AG04449 (cell line): ENCODE data around the gene HIVEP2.

Source experiments
- CTCF ChIA-PET: fragments of 350-600 bp; formaldehyde crosslinking; extraction: SDS; loops from one replicate; lab custom pipeline; 2021; ENCODE audit warnings: antibody characterized with exemption; lab: Yijun Ruan, JAX
- POLR2A ChIA-PET: fragments of 400-600, 350-600 bp; formaldehyde crosslinking; extraction: SDS; loops from one replicate; lab custom pipeline; 2020; ENCODE audit warnings: antibody characterized with exemption, inconsistent platforms; lab: Yijun Ruan, JAX
- DNase-seq: peaks from one replicate; pipeline ENCODE4 v3.0.0-alpha.2; 2010; ENCODE audit warnings: low read depth, low spot score
- H3K4me3 ChIP-seq: 2 replicates; pipeline ENCODE4 v1.5.1; 2011; ENCODE audit warnings: low read depth, mild to moderate bottlenecking, control low read depth, low read length
- CTCF ChIP-seq: IDR thresholded peaks from one replicate; pipeline ENCODE4 v1.5.1; 2011; ENCODE audit warnings: mild to moderate bottlenecking, moderate library complexity, low read length, control low read depth, inconsistent platforms; ENCODE audit not compliant: insufficient read depth; ENCODE audit errors: missing control alignments

Gene HIVEP2

GRCh38 chr6:142746524-142746923, 198.5 kb downstream of the HIVEP2 start:
- DNase-seq: no peak
- TF ChIP-seq CTCF: peak; percentile 4
- ChIA-PET POLR2A (no interaction called here), CTCF (interaction anchor here (0.5 to 2.1 kb wide), 3 partner anchors 9 to 272 kb away, joined by 3 to 9 read pairs (median 4); no protein-coding TSS in a partner anchor)
- no peak overlapping the region for H3K4me3 ChIP-seq

GRCh38 chr6:142744836-142745235, 200.1 kb downstream of the HIVEP2 start:
- TF ChIP-seq CTCF: no peak
- CTCF ChIA-PET: no interaction called here

GRCh38 chr6:142740449-142740848, 204.5 kb downstream of the HIVEP2 start:
- H3K4me3 ChIP-seq: no peak overlapping the region
- CTCF ChIA-PET: no interaction called here
- DNase-seq: no peak
- POLR2A ChIA-PET: no interaction called here
- no peak for TF ChIP-seq CTCF

More at GRCh38 chr6:142744836-142745235, 200.1 kb downstream of the HIVEP2 start:
- H3K4me3 ChIP-seq: no peak overlapping the region
- no peak for DNase-seq
- POLR2A ChIA-PET: no interaction called here

GRCh38 chr6:142738731-142739130, 206.2 kb downstream of the HIVEP2 start:
- CTCF ChIA-PET: no interaction called here
- no peak for DNase-seq

GRCh38 chr6:142738035-142738396, 207.0 kb downstream of the HIVEP2 start:
- no peak for TF ChIP-seq CTCF
- DNase-seq: no peak
- no peak overlapping the region for H3K4me3 ChIP-seq
- ChIA-PET CTCF (interaction anchor here (1.7 kb wide), 1 partner anchor 9 kb away, joined by 9 read pairs; no protein-coding TSS in a partner anchor), POLR2A (no interaction called here)

More at GRCh38 chr6:142738731-142739130, 206.2 kb downstream of the HIVEP2 start:
- no peak overlapping the region for H3K4me3 ChIP-seq
- POLR2A ChIA-PET: no interaction called here
- TF ChIP-seq CTCF: no peak

GRCh38 chr6:142737368-142738034, 207.5 kb downstream of the HIVEP2 start:
- DNase-seq: no peak
- no peak overlapping the region for H3K4me3 ChIP-seq
- TF ChIP-seq CTCF: no peak
- POLR2A ChIA-PET: no interaction called here
- CTCF ChIA-PET: interaction anchor here (0.7 to 1.7 kb wide), 3 partner anchors 9 to 11 kb away, joined by 4 to 9 read pairs (median 5); no protein-coding TSS in a partner anchor
